ENCODE data around the gene ARL3. TPM values are rescaled to one million over a fixed set of nuclear protein-coding genes. Genes with fewer than 3 reads are reported as not detected.
A peak's percentile ranks its signal among the peaks of the same experiment; 100 is the strongest.
"Not testable (repeated sequence)": the region's sequence is repeated elsewhere in the genome, so short reads cannot be mapped to it uniquely, and the experiment has no call there.

The ARL3 gene
- total RNA-seq, 4 donors from 2014 or later, result 7.9 to 9.8 (median 8.4) TPM

- Histone ChIP-seq H3K9me3 (no peaks in the 10 kb centered on the region), H3K36me3 (peaks cover 0 to 5% (median 0%) of the 10 kb centered on the region in 4 donors), H3K27ac (replicated peaks in 1 of 4) (peak within 1 kb of the TSS; percentile 88 to 92 (median 90)), H3K4me3 (peak within 1 kb of the TSS; percentile 78 to 89 (median 84)), H3K27me3 (no peaks in the 10 kb centered on the region), H3K4me1 (peaks cover 19 to 39% (median 33%) of the 10 kb centered on the region in 4 donors)
- under 1% methylated on average over 36 of the region's 37 CpGs for WGBS
- DNase-seq (ENCODE audit: extremely low spot score), result peak; percentile 99
- no peak for TF ChIP-seq EP300 (IDR thresholded peaks at IDR 0.05)
- no peak for TF ChIP-seq CTCF (IDR thresholded peaks at IDR 0.05)
- peak; percentile 87 to 96 for TF ChIP-seq POLR2AphosphoS5 (IDR thresholded peaks at IDR 0.05)
- TF ChIP-seq POLR2A (IDR thresholded peaks at IDR 0.05; ENCODE audit: low read depth), result peak; percentile 89
- intact Hi-C loops (cut with DNase I), result loop anchor here (2.0 to 10.0 kb wide), 3 partner anchors 35 to 491 kb away; no protein-coding TSS in a partner anchor
These were observed 29.6 kb upstream of the ARL3 start, which contains the start of gene WBP1L for GRCh38 chr10:102743588-102744373. TSS of gene WBP1L (plus strand) at chr10:102743948. CDS start at chr10:102744054, 106 bp downstream.

- Histone ChIP-seq H3K9me3 (no peaks in the 10 kb centered on the region), H3K27me3 (no peaks in the 10 kb centered on the region), H3K27ac (replicated peaks in 1 of 4) (peak overlapping the region in 3 of 4 donors; percentile 10 to 92 (median 29)), H3K36me3 (peaks cover 0 to 5% (median 0%) of the 10 kb centered on the region in 4 donors), H3K4me1 (peaks cover 19 to 33% (median 30%) of the 10 kb centered on the region in 4 donors), H3K4me3 (peak overlapping the region; percentile 46 to 89 (median 82))
- 41% methylated on average over 7 of the region's 7 CpGs for WGBS
- no peak for DNase-seq (ENCODE audit: extremely low spot score)
- intact Hi-C loops (cut with DNase I), result loop anchor here (5.0 to 10.0 kb wide), 2 partner anchors 74 to 492 kb away; no protein-coding TSS in a partner anchor
- TF ChIP-seq POLR2A (IDR thresholded peaks at IDR 0.05; ENCODE audit: low read depth) (no peak), POLR2AphosphoS5 (IDR thresholded peaks at IDR 0.05) (no peak), CTCF (IDR thresholded peaks at IDR 0.05) (no peak), EP300 (IDR thresholded peaks at IDR 0.05) (no peak)
These were observed 28.9 kb upstream of the ARL3 start for GRCh38 chr10:102743078-102743587.

GRCh38 chr10:102742313-102742712 lies 28.1 kb upstream of the ARL3 start:
- intact Hi-C loops (cut with DNase I), result loop anchor here (5.0 to 10.0 kb wide), 2 partner anchors 75 to 492 kb away; no protein-coding TSS in a partner anchor
- DNase-seq (ENCODE audit: extremely low spot score); H3K27ac ChIP-seq (replicated peaks in 1 of 4); H3K27me3 ChIP-seq; H3K36me3 ChIP-seq; H3K4me3 ChIP-seq; H3K9me3 ChIP-seq: not testable (repeated sequence)
- WGBS, result 91% methylated on average over 5 of the region's 5 CpGs
- H3K4me1 ChIP-seq, result peaks cover 19 to 33% (median 29%) of the 10 kb centered on the region in 4 donors

- no peak overlapping the region for H3K27ac ChIP-seq (replicated peaks in 1 of 4)
- no peak for DNase-seq (ENCODE audit: extremely low spot score)
- WGBS, result 76% methylated on average over 2 of the region's 2 CpGs
- intact Hi-C loops (cut with DNase I), result loop anchor here (5.0 to 10.0 kb wide), 2 partner anchors 76 to 493 kb away; no protein-coding TSS in a partner anchor
- peaks cover 19 to 29% (median 27%) of the 10 kb centered on the region in 4 donors for H3K4me1 ChIP-seq
- no peak for TF ChIP-seq EP300 (IDR thresholded peaks at IDR 0.05)
- no peak for TF ChIP-seq CTCF (IDR thresholded peaks at IDR 0.05)
- TF ChIP-seq POLR2A (IDR thresholded peaks at IDR 0.05; ENCODE audit: low read depth), result no peak
- no peak for TF ChIP-seq POLR2AphosphoS5 (IDR thresholded peaks at IDR 0.05)
- H3K4me3 ChIP-seq, result no peak overlapping the region
- no peaks in the 10 kb centered on the region for H3K9me3 ChIP-seq
- no peaks in the 10 kb centered on the region for H3K27me3 ChIP-seq
- peaks cover 0 to 5% (median 2%) of the 10 kb centered on the region in 4 donors for H3K36me3 ChIP-seq
These were observed 27.6 kb upstream of the ARL3 start for GRCh38 chr10:102741726-102742237.

- Histone ChIP-seq H3K27me3 (no peaks in the 10 kb centered on the region), H3K9me3 (no peaks in the 10 kb centered on the region), H3K4me3 (no peak overlapping the region), H3K27ac (replicated peaks in 1 of 4) (no peak overlapping the region), H3K4me1 (peaks cover 13 to 20% (median 14%) of the 10 kb centered on the region in 4 donors), H3K36me3 (peaks cover 0 to 12% (median 2%) of the 10 kb centered on the region in 4 donors)
- WGBS, result 95% methylated on average over 2 of the region's 2 CpGs
- intact Hi-C loops (cut with DNase I), result loop anchor here (5.0 to 10.0 kb wide), 2 partner anchors 77 to 495 kb away; no protein-coding TSS in a partner anchor
- DNase-seq (ENCODE audit: extremely low spot score), result no peak
- TF ChIP-seq CTCF (IDR thresholded peaks at IDR 0.05) (no peak), EP300 (IDR thresholded peaks at IDR 0.05) (no peak), POLR2A (IDR thresholded peaks at IDR 0.05; ENCODE audit: low read depth) (no peak), POLR2AphosphoS5 (IDR thresholded peaks at IDR 0.05) (no peak)
These were observed 26.0 kb upstream of the ARL3 start for GRCh38 chr10:102740229-102740628.

Data from esophagus muscularis mucosa (tissue), 4 donors.